GM20000 (cell line): ENCODE measurements around the gene XYLT1.

Experiments used
- DNase-seq: peaks from one replicate; pipeline ENCODE4 v3.0.0; 2012; ENCODE audit warnings: low spot score
- TF ChIP-seq, protein P1 (sequence below): IDR thresholded peaks from 2 replicates; pipeline ENCODE4 v1.5.1; 2012; ENCODE audit warnings: mild to moderate bottlenecking, control low read depth; ENCODE audit errors: extremely low read depth, missing control alignments

The XYLT1 gene

DNA sequence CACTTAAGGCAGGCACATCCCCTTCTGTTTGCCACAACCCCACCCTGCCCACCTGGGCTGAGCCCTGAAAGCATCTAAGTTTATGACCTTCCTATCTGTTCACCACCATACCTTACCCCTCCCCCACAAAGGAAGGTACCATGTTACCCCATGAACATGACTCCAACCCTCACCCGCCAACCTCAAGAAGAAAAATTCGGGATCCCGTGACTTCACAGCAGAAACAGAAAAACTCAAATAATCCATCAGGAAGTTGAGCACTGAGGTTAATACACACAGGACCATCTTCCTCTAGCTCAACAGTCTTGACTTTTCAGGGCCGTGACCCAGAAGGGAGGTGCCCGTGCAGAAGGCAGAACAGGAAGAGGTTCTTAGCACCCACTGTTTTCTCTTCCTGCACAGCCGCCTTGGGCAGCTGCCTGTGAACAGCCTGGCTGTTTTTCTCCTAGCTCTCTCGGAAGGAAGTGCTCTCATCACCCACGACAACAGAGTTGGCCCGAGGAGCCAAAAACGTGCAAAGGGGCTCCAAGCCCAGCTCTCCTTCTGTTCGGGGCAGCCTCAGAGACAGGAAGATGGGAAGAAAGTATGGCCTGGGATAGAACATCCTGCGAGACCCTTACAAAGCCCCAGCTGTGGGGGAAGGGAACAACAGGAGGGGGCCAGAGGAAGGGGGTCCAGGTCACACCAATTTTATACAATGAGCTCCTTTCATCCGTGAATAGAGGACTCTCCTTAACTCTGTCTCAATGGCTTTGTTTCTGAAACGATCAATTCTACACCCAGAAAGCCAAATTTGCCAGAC, 101.1 kb downstream of the XYLT1 start:
- DNase-seq = peak; percentile 53
- TF ChIP-seq, protein P1, sequence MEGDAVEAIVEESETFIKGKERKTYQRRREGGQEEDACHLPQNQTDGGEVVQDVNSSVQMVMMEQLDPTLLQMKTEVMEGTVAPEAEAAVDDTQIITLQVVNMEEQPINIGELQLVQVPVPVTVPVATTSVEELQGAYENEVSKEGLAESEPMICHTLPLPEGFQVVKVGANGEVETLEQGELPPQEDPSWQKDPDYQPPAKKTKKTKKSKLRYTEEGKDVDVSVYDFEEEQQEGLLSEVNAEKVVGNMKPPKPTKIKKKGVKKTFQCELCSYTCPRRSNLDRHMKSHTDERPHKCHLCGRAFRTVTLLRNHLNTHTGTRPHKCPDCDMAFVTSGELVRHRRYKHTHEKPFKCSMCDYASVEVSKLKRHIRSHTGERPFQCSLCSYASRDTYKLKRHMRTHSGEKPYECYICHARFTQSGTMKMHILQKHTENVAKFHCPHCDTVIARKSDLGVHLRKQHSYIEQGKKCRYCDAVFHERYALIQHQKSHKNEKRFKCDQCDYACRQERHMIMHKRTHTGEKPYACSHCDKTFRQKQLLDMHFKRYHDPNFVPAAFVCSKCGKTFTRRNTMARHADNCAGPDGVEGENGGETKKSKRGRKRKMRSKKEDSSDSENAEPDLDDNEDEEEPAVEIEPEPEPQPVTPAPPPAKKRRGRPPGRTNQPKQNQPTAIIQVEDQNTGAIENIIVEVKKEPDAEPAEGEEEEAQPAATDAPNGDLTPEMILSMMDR = no peak

DNA sequence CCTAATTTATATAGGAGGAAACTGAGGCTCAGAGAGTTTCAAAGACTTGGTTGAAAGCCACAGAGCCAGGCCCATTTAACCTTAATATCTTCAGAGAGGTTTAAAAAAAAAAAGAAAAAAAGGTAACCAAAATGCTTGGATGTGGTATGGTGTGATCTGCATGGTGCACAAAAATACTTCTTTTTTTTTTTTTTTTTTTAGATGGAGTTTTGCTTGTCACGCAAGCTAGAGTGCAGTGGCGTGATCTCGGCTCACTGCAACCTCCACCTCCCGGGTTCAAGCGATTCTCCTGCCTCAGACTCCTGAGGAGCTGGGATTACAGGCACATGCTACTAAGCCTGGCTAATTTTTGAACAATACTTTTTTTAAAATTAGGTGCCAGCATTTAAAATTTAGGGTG, 101.8 kb downstream of the XYLT1 start:
- TF ChIP-seq, protein P1 = no peak
- DNase-seq = no peak

DNA sequence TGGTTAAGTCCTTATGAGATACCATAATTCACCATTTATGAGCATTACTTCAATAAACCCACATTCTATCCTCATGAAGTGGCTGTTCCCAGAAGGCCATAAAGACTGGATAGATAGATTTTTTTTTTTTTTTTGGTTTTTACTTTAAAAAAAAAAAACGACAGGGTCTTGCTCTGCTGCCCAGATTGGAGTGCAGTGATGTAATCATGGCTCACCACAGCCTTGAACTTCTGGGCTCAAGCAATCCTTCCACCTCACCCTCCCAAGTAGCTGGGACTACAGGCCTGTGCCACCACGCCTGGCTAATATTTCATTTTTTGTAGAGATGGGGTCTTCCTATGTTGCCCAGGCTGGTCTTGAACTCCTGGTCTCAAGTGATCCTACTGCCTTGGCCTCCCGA, 102.3 kb downstream of the XYLT1 start:
- no peak for DNase-seq
- TF ChIP-seq, protein P1 = no peak

DNA sequence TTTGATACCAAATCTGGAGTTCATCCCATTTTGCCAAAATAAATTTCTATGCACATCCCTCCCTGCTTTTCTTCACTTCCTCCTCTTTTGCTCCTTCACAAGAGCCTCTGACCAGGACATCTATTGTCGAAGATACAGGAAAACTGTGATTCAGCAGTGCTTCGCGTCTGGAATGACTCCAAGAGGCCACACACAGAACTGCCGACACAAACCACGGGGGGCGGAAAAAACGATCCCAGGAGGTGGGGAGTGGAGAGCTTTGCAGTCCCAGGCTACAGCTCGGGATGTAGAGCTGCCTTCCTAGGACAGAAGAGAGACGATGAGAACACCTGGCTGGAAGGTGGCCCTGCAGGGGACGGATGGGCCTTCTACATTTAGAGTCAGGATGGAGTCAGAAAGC, 102.8 kb downstream of the XYLT1 start:
- TF ChIP-seq, protein P1 = no peak
- no peak for DNase-seq

DNA sequence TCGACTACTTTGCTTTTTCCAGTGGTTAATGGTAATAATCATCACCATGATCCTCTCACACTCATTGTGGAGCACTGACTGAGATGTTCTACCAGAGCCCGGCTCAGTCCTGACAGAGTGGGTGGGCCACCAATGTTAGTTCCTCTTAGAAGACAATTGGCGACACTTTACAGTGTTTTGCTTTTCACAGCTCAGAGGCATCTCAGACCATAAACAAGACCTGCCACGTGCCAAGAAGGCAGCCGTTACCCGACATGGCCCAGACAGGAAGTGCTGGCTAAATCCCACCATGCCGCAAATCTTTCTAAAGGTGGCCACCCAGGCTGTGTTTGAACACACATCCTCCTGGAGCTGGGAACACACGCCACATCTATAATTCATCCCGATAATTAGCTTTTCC, 103.7 kb downstream of the XYLT1 start:
- peak; percentile 32 for DNase-seq
- TF ChIP-seq, protein P1 = no peak

DNA sequence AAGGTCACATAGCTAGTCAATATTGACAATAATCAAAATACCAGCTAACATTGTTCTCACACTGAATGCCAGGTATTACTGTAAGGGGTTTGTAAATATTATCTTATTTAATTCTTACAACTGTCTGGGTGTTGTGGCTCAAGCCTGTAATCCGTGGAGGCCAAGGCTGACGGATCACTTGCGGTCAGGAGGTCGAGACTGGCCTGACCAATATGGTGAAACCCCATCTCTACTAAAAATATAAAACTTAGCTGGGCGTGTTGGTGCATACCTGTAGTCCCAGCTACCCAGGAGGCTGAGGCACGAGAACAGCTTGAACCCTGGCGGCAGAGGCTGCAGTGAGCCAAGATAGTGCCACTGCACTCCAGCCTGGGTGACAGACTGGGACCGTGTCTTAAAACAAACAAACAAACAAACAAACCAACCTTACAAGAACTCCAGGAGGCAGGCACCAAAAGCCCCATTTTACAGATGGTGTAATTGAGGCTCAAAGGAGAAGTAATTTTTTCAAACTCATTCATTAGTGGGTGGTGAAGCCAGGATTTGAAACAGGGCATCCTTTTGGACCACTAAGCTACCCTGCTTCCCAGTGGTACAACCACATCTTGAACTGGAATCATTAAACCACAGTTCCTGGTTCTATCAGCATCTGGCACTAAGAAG, 104.3 kb downstream of the XYLT1 start:
- TF ChIP-seq, protein P1 = no peak
- no peak for DNase-seq

DNA sequence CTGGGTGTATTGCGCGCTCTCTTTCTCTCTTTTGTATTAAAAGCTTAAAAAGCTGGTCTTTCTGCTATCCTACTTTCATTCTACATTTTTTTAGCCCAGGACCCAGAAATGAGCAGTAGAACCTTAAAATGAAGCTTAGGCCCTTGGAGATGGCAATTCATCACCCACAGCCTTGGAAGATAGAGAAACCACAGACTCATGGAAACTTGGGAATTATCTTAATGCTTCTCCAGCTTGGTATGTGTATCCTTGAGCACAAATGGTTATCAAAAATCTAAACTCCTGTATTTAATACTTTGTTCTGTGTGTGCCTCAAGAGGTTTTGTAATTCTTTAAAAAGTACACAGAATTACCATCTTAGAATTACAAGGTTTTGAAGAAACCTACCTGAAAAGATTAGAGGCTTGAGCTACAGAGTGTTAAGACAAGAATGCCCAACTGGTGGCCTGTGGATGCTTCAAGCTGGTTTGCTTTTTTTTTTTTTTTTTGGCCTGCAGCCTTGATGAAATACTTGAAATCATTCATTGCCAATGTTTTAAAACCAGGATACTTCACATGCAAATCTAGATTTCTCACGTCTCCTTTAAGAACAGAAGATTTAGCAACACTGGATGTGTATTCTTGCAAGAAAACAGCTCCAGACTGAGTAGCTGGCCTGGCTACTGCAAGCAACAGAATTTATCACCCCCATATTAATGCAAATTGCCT, 105.0 kb downstream of the XYLT1 start:
- TF ChIP-seq, protein P1 = no peak
- no peak for DNase-seq
